Gastroesophageal sphincter (tissue), 3 donors: ENCODE results near the gene ZNF491.

Experiments used
- EP300 ChIP-seq: sonication (generic); formaldehyde crosslinking; IDR thresholded peaks from one replicate; pipeline ENCODE4 v1.6.1; 2017; ENCODE audit warnings: antibody characterized with exemption, mild to moderate bottlenecking
- POLR2A ChIP-seq, 2 donors: fragments of 450-650 bp; IDR thresholded peaks; one replicate each; pipeline ENCODE4 v1.6.1; 2017; ENCODE audit warnings: antibody characterized with exemption in 2 of 2, mild to moderate bottlenecking in 2 of 2, moderate library complexity in 1 of 2
- POLR2AphosphoS5 ChIP-seq: sonication (generic); formaldehyde crosslinking; IDR thresholded peaks from one replicate; pipeline ENCODE4 v1.6.1; 2017; ENCODE audit warnings: antibody characterized with exemption
- TF ChIP-seq, protein P1 (sequence below), 4 experiments: fragments of 200-600 bp in 2 of 4; fragments of 450-650 bp in 2 of 4; sonication (generic) in 1 of 4; IDR thresholded peaks; one replicate each; pipeline ENCODE4 v1.5.1; 2017 to 2019; ENCODE audit warnings: antibody characterized with exemption in 4 of 4, mild to moderate bottlenecking in 2 of 4, moderate library complexity in 2 of 4

DNA sequence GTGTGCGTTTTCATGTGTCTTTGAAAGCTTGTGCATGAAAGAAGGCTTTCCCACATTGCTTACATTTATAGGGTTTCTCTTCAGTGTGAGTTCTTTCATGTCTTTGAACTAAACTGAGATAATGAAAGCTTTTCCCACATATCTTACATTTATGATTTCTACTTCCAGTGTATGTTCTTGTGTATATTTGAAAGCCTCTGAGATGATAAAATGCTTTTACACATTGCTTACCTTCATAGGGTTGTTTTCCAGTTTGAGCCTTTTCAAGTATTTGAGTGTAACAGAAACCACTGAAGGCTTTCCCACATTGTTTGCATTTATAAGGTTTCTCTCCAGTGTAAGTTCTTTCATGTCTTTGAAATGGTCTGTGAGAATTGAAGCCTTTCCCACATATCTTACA is 41.4 kb upstream of the ZNF491 start:
- TF ChIP-seq, protein P1, sequence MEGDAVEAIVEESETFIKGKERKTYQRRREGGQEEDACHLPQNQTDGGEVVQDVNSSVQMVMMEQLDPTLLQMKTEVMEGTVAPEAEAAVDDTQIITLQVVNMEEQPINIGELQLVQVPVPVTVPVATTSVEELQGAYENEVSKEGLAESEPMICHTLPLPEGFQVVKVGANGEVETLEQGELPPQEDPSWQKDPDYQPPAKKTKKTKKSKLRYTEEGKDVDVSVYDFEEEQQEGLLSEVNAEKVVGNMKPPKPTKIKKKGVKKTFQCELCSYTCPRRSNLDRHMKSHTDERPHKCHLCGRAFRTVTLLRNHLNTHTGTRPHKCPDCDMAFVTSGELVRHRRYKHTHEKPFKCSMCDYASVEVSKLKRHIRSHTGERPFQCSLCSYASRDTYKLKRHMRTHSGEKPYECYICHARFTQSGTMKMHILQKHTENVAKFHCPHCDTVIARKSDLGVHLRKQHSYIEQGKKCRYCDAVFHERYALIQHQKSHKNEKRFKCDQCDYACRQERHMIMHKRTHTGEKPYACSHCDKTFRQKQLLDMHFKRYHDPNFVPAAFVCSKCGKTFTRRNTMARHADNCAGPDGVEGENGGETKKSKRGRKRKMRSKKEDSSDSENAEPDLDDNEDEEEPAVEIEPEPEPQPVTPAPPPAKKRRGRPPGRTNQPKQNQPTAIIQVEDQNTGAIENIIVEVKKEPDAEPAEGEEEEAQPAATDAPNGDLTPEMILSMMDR (IDR thresholded peaks at IDR 0.05), result no peak
- TF ChIP-seq POLR2AphosphoS5 (no peak), POLR2A (IDR thresholded peaks at IDR 0.05) (no peak), EP300 (no peak)
